ENCODE results near the gene PSD.

PSD gene

DNA sequence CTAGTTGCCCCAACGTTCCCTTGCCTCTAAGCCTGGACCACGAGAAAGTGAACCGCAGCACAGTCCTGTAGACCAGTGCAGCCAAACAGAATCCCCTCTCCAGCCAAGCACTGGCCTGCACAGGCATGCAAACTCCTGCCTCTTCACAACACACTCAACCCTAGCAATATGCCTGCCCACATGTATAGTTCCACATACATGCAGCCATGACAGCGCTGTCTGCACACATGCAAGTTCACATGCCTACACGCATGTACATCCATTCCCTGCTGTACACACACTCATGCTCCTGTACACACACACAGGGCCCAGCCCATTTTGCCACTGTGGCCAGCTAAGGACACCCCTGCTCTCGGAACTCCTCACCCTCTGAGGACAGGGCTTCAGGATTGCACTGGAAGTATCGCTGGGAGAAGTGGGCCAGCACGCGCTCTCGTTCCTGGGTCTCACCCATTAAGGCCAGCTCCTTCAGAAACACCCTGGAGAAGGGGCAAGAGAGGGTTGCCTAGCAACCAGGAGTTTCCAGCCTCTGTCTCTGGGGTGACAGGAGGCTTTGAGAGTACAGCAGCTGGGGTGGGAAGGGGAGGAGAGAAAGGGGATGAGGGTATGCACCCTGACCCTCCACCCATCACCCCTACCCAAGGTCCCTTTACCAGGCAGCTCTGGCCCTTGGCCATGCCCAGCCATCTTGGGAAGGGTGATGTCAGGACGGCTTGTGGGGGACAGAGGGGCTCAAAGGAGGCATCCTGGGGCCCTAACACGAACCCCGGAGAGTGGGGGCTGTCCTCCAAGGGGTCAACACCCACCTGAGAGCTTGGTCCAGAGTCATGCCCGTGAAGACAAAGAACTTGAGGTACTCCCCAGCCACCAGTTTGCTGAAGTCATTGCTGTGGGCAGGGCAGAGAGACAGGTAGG lies 7.0 kb downstream of the PSD start:
- H3K4me1 ChIP-seq (ENCODE audit: control insufficient read depth, insufficient read depth, low read length) = no peaks in the 10 kb centered on the region; the same call in 1 of the 2 replicates
- ChIA-PET POLR2A (interaction anchor here (2.1 kb wide), 1 partner anchor 10 kb away, joined by 6 read pairs; the partner anchor contains the start of gene FBXL15), CTCF (interaction anchor here (0.6 to 4.5 kb wide), 6 partner anchors 7 to 185 kb away, joined by 4 to 28 read pairs (median 7); no protein-coding TSS in a partner anchor)
- H3K36me3 ChIP-seq (ENCODE audit: control insufficient read depth in 2 of 2, insufficient read depth in 1 of 2, low read length in 2 of 2) = no peaks in the 10 kb centered on the region
- no peak for TF ChIP-seq INSM2 (tag by site-specific recombination; IDR thresholded peaks at IDR 0.05)
- TF ChIP-seq ZNF600 (tag by site-specific recombination; IDR thresholded peaks at IDR 0.05) = peak; percentile 80
- no peak for TF ChIP-seq HIC1 (tag by site-specific recombination; IDR thresholded peaks at IDR 0.05)
- no peaks in the 10 kb centered on the region for H3K9me3 ChIP-seq (ENCODE audit: control insufficient read depth, insufficient read depth, low read depth, low read length)
- no peak overlapping the region for H3K4me3 ChIP-seq (ENCODE audit: low read depth, low read length)
- no peak overlapping the region for H3K27ac ChIP-seq (ENCODE audit: extremely low read depth, low read depth, low read length)

GRCh38 chr10:102410429-102411073 lies 8.0 kb downstream of the PSD start:
- H3K27ac ChIP-seq (ENCODE audit: extremely low read depth, low read depth, low read length) = no peak overlapping the region
- no peak for TF ChIP-seq ZNF555 (tag by site-specific recombination; conservative IDR thresholded peaks at IDR 0.05)
- TF ChIP-seq, protein P1, sequence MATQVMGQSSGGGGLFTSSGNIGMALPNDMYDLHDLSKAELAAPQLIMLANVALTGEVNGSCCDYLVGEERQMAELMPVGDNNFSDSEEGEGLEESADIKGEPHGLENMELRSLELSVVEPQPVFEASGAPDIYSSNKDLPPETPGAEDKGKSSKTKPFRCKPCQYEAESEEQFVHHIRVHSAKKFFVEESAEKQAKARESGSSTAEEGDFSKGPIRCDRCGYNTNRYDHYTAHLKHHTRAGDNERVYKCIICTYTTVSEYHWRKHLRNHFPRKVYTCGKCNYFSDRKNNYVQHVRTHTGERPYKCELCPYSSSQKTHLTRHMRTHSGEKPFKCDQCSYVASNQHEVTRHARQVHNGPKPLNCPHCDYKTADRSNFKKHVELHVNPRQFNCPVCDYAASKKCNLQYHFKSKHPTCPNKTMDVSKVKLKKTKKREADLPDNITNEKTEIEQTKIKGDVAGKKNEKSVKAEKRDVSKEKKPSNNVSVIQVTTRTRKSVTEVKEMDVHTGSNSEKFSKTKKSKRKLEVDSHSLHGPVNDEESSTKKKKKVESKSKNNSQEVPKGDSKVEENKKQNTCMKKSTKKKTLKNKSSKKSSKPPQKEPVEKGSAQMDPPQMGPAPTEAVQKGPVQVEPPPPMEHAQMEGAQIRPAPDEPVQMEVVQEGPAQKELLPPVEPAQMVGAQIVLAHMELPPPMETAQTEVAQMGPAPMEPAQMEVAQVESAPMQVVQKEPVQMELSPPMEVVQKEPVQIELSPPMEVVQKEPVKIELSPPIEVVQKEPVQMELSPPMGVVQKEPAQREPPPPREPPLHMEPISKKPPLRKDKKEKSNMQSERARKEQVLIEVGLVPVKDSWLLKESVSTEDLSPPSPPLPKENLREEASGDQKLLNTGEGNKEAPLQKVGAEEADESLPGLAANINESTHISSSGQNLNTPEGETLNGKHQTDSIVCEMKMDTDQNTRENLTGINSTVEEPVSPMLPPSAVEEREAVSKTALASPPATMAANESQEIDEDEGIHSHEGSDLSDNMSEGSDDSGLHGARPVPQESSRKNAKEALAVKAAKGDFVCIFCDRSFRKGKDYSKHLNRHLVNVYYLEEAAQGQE (tag by site-specific recombination; IDR thresholded peaks at IDR 0.05) = no peak
- no peak for TF ChIP-seq ZNF560 (tag by site-specific recombination; IDR thresholded peaks at IDR 0.05; ENCODE audit: borderline replicate concordance)
- TF ChIP-seq ZNF391 (tag by site-specific recombination; IDR thresholded peaks at IDR 0.05; ENCODE audit: borderline replicate concordance, low read depth) = no peak
- TF ChIP-seq, protein P2, sequence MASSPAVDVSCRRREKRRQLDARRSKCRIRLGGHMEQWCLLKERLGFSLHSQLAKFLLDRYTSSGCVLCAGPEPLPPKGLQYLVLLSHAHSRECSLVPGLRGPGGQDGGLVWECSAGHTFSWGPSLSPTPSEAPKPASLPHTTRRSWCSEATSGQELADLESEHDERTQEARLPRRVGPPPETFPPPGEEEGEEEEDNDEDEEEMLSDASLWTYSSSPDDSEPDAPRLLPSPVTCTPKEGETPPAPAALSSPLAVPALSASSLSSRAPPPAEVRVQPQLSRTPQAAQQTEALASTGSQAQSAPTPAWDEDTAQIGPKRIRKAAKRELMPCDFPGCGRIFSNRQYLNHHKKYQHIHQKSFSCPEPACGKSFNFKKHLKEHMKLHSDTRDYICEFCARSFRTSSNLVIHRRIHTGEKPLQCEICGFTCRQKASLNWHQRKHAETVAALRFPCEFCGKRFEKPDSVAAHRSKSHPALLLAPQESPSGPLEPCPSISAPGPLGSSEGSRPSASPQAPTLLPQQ (tag by site-specific recombination; IDR thresholded peaks at IDR 0.05) = no peak
- TF ChIP-seq ZNF791 (tag by site-specific recombination; IDR thresholded peaks at IDR 0.05) = no peak
- TF ChIP-seq ZFP69B (tag by site-specific recombination; IDR thresholded peaks at IDR 0.05) = no peak
- no peak for TF ChIP-seq KLF8 (tag by site-specific recombination; IDR thresholded peaks at IDR 0.05)
- TF ChIP-seq KLF1 (tag by site-specific recombination; IDR thresholded peaks at IDR 0.05) = no peak
- TF ChIP-seq EGR2 (tag by site-specific recombination; IDR thresholded peaks at IDR 0.05; ENCODE audit: low read depth) = no peak
- no peak for TF ChIP-seq GLI2 (tag by site-specific recombination; IDR thresholded peaks at IDR 0.05; ENCODE audit: borderline replicate concordance, low read depth)
- TF ChIP-seq ZNF10 (tag by site-specific recombination; IDR thresholded peaks at IDR 0.05) = no peak
- no peak for TF ChIP-seq ZNF571 (tag by site-specific recombination; IDR thresholded peaks at IDR 0.05)
- no peak for TF ChIP-seq ZFHX2 (tag by site-specific recombination; conservative IDR thresholded peaks at IDR 0.05)
- no peak for TF ChIP-seq ELK4 (IDR thresholded peaks at IDR 0.05; ENCODE audit: borderline replicate concordance, low read depth, low read length)
- no peak for TF ChIP-seq ZXDB (tag by site-specific recombination; IDR thresholded peaks at IDR 0.05)
- TF ChIP-seq ZBTB6 (tag by site-specific recombination; IDR thresholded peaks at IDR 0.05) = no peak
- no peak for TF ChIP-seq GFI1B (tag by site-specific recombination; IDR thresholded peaks at IDR 0.05)

More at GRCh38 chr10:102410429-102411073, 8.0 kb downstream of the PSD start:
- CTCF ChIA-PET = interaction anchor here (0.7 to 4.5 kb wide), 4 partner anchors 9 to 180 kb away, joined by 3 to 28 read pairs (median 6); no protein-coding TSS in a partner anchor
- Histone ChIP-seq H3K4me1 (ENCODE audit: control insufficient read depth, insufficient read depth, low read length) (no peaks in the 10 kb centered on the region; the same call in 1 of the 2 replicates), H3K9me3 (ENCODE audit: control insufficient read depth, insufficient read depth, low read depth, low read length) (no peaks in the 10 kb centered on the region), H3K36me3 (ENCODE audit: control insufficient read depth in 2 of 2, insufficient read depth in 1 of 2, low read length in 2 of 2) (no peaks in the 10 kb centered on the region), H3K4me3 (ENCODE audit: low read depth, low read length) (no peak overlapping the region)
- POLR2A ChIA-PET = interaction anchor here (1.3 kb wide), 1 partner anchor 12 kb away, joined by 4 read pairs; no protein-coding TSS in a partner anchor

Data from HEK293 (cell line).